Measurements from ENCODE around the gene PWWP2B.
"Not testable (repeated sequence)": the region's sequence is repeated elsewhere in the genome, so short reads cannot be mapped to it uniquely, and the experiment has no call there.

Gene PWWP2B

GRCh38 chr10:132397036-132397541 is at the start of gene PWWP2B:
PWWP2B (plus strand) TSS chr10:132397200; CDS start chr10:132397227, 27 bp downstream.
- no peak for DNase-seq

GRCh38 chr10:132347211-132347930 is 49.6 kb upstream of the PWWP2B start:
- no peak for DNase-seq

- DNase-seq = no peak
Measured at GRCh38 chr10:132347931-132348267, 49.1 kb upstream of the PWWP2B start.

DNA sequence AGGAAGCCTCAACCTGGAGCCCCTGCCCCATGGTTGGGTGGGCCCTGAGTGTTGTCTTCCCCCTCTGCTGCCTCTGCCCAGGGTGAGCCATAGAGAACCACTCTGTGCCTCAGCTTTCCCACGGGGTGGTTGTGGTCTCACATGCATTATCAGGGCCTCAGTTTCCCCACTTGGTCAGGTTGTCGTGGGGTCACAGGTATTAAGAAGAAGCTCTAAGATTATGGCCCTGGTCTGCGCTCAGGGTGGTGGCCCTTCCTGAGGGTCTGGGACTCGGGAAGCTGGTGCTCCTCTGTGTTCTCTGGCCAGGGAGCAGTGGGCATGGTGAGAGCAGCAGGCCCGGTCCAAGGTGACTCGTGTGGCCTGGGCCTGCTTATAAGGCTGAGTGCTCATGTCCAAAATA is 47.2 kb upstream of the PWWP2B start:
- no peak for DNase-seq

- no peak for DNase-seq
Measured at GRCh38 chr10:132350391-132350790, 46.6 kb upstream of the PWWP2B start.

GRCh38 chr10:132350946-132351345 is 46.1 kb upstream of the PWWP2B start:
- DNase-seq = no peak

GRCh38 chr10:132351611-132352010 is 45.4 kb upstream of the PWWP2B start:
- DNase-seq = no peak

DNA sequence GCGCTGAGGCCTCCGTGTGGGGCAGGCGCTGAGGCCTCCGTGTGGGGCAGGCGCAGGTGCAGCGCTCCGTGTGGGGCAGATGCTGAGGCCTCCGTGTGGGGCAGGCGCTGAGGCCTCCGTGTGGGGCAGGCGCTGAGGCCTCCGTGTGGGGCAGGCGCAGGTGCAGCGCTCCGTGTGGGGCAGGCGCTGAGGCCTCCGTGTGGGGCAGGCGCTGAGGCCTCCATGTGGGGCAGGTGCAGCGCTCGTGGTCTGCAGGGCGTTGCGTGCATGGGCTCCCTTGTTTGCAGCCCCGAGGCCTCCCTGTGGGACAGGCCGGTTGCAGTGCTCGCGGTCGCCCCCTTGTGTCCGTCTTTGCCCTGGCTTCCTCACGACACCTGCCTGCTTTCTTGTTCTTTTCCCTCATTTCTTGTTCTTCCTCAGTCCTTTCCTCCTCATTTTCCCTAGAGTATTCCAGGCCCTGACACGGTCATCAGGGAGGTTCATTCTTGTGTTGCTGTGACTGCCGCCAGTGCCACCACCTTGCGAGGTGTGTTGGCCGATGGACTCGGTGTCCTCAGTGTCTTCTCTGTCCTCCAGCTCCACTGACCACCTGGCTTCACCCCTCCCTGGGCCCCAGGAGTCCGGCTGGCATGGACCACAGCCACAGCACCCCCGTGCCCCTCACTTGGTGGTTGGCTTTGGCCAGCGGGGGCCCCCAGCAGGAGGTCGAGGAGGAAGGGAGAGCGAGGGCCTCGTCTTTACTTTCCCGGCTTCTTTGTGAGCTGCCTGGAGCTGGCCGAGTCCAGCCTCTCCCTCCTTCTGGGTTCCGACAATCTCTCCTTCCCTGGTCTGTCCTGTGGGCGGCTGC is 44.3 kb upstream of the PWWP2B start:
- DNase-seq = not testable (repeated sequence)

GRCh38 chr10:132353456-132354355 is 43.3 kb upstream of the PWWP2B start:
- DNase-seq = no peak

GRCh38 chr10:132354356-132355094 is 42.5 kb upstream of the PWWP2B start:
- no peak for DNase-seq

DNA sequence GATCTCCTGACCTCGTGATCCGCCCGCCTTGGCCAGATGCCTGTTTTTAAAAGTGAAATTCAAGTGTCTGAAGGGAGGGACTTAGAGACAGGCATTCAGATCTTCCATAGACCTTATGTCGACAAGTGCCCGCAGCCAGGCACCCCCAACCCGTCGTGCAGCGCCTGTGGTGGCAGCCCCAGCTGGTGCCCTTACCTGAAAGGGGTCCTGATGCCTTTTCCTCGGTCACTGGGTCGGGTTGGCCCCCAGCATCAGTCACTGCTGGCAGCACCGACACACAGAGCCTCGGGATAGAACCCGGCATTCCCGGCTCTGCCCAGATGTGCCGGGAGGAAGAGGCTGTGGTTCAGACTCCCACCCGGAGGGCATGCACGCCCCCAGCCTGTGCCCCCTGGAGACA is 41.7 kb upstream of the PWWP2B start:
- no peak for DNase-seq

- DNase-seq = no peak
Measured at GRCh38 chr10:132355754-132356153, 41.2 kb upstream of the PWWP2B start.

GRCh38 chr10:132356621-132357195 is 40.3 kb upstream of the PWWP2B start:
- DNase-seq = no peak

GRCh38 chr10:132357286-132358058 is 39.5 kb upstream of the PWWP2B start:
- no peak for DNase-seq

GRCh38 chr10:132359305-132360040 is 37.5 kb upstream of the PWWP2B start:
- DNase-seq = no peak

DNA sequence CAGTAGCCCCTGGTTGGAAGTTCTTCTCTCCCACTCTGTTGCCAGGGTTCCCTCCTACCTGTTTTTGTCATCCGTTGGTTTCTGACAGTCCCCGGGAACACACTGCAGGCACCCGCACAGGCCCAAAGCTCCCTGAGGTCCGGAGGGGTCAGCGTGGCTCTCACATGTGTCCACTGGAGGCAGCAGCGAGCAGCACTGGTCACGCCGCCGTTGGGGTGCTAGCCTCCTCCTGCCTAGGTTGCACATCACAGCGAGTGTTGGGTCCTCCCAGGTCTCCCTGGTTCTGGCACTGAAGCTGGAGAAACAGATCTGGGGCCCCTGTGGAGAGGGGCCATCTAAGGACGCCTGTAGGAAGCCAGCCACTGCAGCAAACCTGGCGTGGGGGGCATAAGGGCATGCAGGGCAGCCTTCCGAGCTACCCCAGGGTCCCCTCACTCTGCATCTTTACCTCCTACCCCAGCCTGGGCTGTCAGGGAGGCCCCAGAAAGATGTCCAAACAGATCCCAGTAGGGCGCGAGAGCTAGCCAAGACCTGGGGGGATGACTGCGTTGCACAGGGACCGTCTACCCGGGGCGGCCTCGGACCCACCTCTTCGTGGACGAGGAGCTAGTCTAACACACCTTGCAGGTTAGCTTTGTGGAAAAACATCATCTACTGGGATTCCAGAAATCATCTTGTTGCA is 36.1 kb upstream of the PWWP2B start:
- no peak for DNase-seq

DNA sequence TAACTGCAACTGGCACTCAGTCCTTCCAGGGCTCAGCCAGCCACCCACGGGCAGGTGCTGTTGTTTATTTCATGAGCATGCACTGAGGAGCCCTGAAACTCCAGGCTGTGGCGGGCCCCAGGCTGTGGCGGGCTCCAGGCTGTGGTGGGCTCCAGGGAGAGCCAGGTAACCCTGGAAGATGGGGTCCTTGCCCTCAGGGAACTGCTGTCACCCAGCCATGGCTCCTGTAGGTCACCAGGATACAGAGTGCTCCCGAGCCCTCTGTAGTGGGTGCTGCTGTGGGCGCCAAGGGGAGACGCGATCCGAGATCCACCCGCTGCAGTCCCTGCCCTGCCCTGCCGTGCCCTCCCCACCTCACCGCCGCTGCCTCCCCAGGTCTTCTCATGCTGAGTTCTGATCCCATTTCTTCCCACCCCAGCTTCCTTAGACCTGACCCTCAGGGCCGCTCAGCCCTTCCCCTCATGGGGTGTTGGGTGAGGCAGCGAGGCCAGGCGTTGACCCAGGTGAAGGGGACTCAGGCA is 35.4 kb upstream of the PWWP2B start:
- DNase-seq = no peak

DNA sequence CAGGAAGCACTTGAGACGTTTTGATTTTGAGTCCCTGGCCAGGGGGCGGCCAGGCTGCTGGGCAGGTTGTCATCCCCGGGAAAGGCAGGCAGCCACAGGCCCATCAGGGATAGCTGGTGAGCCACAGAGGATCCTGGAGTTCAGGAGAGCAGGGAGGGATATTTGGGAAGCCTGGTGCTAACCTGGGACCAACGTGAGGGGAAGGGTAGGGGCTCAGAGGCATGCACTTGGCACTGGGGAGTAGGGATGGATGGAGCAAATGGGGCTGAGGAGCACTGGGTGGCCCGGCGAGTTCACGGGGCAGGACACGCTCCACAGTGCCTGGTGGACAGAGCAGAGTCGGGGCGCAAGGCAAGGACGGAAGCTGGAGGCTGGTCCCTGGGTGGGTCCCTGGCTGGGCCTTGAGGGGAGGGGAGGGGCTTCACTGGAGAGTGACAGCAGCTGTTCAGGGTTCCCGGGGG is 34.8 kb upstream of the PWWP2B start:
- no peak for DNase-seq

DNA sequence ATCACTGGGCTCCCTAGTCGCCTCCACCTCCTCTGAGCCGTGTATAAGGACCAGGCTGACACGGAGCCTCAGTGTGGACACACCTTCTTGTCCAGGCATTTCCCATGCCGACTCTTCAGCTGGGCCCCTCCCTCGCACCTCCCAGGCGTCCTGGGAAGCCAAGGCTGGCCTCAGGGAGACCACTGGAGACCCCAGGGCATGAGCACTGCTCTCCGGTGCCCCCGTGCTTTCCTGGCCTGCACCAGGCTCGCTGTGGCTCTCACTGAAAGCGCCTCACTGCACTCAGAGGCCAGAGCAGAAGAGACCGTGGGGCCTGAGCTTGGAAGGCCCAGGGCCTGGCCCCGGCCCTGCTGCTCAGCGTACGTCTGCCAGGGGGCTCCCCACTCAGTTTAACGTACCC is 33.6 kb upstream of the PWWP2B start:
- no peak for DNase-seq
